Stimulated activated naive CD4-positive, alpha-beta T cell (primary cell): Measurements from ENCODE around the gene KDM4B.
"Not testable (repeated sequence)": the region's sequence is repeated elsewhere in the genome, so short reads cannot be mapped to it uniquely, and the experiment has no call there.

Experiments used
- DNase-seq, 6 experiments: peaks; one replicate each; lab custom pipeline; 2025; lab: John Stamatoyannopoulos, UW

The KDM4B gene

DNA sequence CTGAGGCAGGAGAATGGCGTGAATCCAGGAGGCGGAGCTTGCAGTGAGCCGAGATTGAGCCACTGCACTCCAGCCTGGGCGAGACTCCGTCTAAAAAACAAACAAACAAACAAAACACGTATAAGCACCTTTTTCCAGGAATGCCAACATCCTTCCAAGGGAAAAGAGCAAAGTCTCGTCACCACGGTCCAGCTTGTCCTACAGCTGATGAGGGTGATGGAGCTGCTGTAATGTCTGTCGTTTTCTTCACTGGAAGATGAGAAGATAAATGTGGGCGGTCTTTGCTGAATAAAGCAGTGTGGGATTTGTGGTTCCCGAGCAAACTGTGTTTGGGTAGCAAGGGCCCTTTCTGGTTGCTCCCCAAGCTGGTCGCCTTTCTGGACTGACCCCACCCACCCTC, 205.1 kb downstream of the KDM4B start:
- no peak for DNase-seq

GRCh38 chr19:5177745-5178450, 209.0 kb downstream of the KDM4B start:
- DNase-seq, result no peak

- no peak for DNase-seq
Observed at GRCh38 chr19:5178841-5179240, 209.9 kb downstream of the KDM4B start.

GRCh38 chr19:5179256-5179655, 210.3 kb downstream of the KDM4B start:
- no peak for DNase-seq

DNA sequence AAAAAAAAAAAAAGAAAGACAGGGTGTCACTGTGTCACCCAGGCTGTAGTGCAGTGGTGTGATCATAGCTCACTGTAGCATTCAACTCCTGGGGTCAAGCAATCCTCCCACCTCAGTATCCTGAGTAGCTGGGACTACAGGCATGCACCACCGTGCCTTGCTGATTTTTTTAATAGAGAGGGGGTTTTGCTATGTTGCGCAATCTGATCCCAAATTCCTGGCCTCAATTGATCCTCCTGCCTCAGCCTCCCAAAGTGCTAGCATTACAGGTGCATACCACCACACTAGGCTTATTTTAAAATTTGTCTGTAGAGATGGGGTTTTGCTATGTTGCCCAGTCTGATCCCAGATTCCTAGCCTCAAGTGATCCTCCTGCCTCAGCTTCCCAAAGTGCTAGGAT, 212.4 kb downstream of the KDM4B start:
- no peak for DNase-seq

- DNase-seq, result no peak
Observed at GRCh38 chr19:5182751-5183150, 213.8 kb downstream of the KDM4B start.

GRCh38 chr19:5183616-5184015, 214.7 kb downstream of the KDM4B start:
- DNase-seq, result no peak

GRCh38 chr19:5184930-5185329, 216.0 kb downstream of the KDM4B start:
- DNase-seq, result no peak

- DNase-seq, result no peak
Observed at GRCh38 chr19:5186293-5187050, 217.6 kb downstream of the KDM4B start.

- no peak for DNase-seq
Observed at GRCh38 chr19:5188548-5189317, 219.8 kb downstream of the KDM4B start.

- DNase-seq, result no peak
Observed at GRCh38 chr19:5189318-5189607, 220.3 kb downstream of the KDM4B start.

- DNase-seq, result no peak
Observed at GRCh38 chr19:5191091-5191490, 222.2 kb downstream of the KDM4B start.

GRCh38 chr19:5192568-5192967, 223.7 kb downstream of the KDM4B start:
- DNase-seq, result no peak

DNA sequence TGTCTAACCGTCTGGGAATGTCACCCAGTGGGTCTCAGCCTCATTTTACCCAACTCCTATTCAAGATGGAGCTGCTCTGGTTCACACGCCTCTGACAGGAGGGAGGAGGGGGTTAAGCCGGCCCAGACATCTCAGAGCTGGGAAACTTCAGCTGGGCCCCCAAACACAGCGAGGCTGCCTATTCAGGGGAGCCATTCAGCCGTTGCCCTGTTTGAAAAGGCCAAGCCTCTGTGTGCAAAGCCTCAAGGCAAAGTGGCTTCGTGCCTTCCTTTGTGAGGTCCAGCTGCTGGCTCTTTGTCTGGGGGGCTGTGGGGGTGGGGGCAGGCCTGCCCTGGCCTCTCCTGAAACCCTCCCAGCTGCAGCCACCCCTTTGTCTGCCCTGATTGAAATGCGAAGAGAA, 224.3 kb downstream of the KDM4B start:
- no peak for DNase-seq

- no peak for DNase-seq
Observed at GRCh38 chr19:5194641-5195040, 225.7 kb downstream of the KDM4B start.

DNA sequence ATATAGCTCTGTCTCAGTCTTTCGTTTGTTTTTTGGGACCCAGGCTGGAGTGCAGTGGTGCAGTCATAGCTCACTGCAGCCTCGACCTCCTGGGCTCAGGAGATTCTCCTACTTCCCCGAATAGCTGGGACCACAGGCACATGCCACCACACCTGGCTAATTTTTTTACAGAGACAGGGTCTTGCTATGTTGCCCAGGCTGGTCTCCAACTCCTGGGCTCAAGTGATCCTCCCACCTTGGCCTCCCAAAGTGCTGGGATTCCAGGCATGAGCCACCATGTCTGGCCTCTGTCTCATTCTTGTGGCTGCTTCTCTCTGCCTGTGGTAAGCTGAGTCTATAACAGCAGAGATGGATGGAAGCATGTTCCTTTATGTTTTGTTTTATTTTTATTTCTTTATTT, 226.7 kb downstream of the KDM4B start:
- not testable (repeated sequence) for DNase-seq

DNA sequence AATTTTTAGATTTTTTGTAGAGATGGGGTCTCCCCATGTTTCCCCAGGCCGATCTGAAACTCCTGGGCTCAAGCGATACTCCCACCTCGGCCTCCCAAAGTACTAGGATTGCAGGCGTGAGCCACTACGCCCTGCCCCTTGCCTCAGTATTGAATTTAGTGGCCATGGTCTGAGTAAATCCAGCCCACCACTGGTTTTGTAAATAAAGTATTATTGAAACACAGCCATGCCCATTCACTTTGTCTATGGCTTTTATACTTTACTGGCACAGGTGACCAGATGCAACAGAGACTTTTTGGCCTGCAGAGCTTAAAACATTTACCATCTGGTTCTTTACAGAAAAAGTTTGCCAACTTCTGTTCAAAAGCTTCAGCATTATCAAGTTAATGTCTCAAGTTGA, 227.9 kb downstream of the KDM4B start:
- no peak for DNase-seq

DNA sequence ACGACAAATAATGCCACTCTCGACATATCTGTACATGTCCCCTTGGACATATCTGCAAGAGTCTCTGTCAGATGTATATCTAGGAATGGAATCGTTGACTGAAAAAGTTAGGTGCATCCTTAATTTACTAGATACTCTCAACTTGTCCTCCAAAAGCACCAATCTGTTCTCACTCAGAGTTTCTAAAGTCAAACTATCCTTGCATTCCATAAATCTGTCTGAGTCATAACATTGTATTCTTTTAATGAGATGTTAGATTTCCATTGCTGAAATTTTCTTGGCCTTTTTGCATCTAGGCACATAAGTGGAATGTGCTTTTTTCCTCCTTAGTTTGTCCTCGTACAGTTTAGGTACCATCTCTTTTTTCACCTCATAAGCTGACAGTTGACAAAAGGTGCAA, 231.9 kb downstream of the KDM4B start:
- no peak for DNase-seq

- DNase-seq, result no peak
Observed at GRCh38 chr19:5202553-5202952, 233.6 kb downstream of the KDM4B start.
